GM12873 (cell line): ENCODE data around the gene WRAP73.

Experiments used
- CTCF ChIP-seq: IDR thresholded peaks from 2 replicates; pipeline ENCODE4 v1.5.1; 2012; ENCODE audit warnings: low read depth, mild to moderate bottlenecking, moderate library complexity, low read length, control low read depth; ENCODE audit not compliant: insufficient read depth; ENCODE audit errors: missing control alignments

Gene WRAP73

GRCh38 chr1:3604997-3605823 lies 44.7 kb downstream of the WRAP73 start:
- TF ChIP-seq CTCF: no peak

- no peak for TF ChIP-seq CTCF
These were observed 45.4 kb downstream of the WRAP73 start for GRCh38 chr1:3604468-3604974.

GRCh38 chr1:3603571-3604467 lies 46.1 kb downstream of the WRAP73 start:
- TF ChIP-seq CTCF: no peak

GRCh38 chr1:3603156-3603555 lies 46.7 kb downstream of the WRAP73 start:
- TF ChIP-seq CTCF: no peak

GRCh38 chr1:3602375-3602774 lies 47.5 kb downstream of the WRAP73 start:
- no peak for TF ChIP-seq CTCF

GRCh38 chr1:3601743-3602142 lies 48.2 kb downstream of the WRAP73 start:
- TF ChIP-seq CTCF: no peak

- no peak for TF ChIP-seq CTCF
These were observed 49.5 kb downstream of the WRAP73 start for GRCh38 chr1:3600354-3600753.
